ENCODE measurements around the gene MCM10. TPM values are rescaled to one million over a fixed set of nuclear protein-coding genes. Genes with fewer than 3 reads are reported as not detected.

The MCM10 gene
- total RNA-seq, 2 experiments from 2014 or later, result 0.16 to 0.50 TPM

DNA sequence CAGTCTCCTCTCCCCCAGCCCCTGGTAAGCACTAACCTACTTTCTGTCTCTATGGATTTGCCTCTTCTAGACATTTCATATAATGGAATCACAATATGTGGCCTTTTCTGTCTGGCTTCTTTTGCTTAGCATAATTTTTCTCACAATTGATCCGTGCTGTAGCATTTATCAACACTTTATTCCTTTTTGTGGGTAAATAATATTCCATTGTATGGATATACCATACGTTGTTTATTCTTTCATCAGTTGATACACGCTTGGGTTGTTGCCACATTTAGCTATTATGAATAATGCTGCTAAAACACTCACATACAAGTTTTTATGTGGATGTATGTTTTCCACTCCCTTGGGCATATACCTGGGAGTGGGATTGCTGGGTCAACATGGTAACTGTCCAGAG lies 25.8 kb downstream of the MCM10 start:
- Histone ChIP-seq H3K4me3 (ENCODE audit: low read length) (no peak overlapping the region), H3K4me1 (ENCODE audit: insufficient read depth, low read length) (no peaks in the 10 kb centered on the region), H3K36me3 (ENCODE audit: insufficient read depth, low read length) (no peaks in the 10 kb centered on the region), H3K27me3 (ENCODE audit: control insufficient read depth in 1 of 2, insufficient read depth in 2 of 2, low read length in 2 of 2) (no peaks in the 10 kb centered on the region), H3K9me3 (ENCODE audit: control insufficient read depth in 1 of 2, insufficient read depth in 1 of 2, low read length in 2 of 2) (no peaks in the 10 kb centered on the region), H3K27ac (ENCODE audit: low read depth in 1 of 2, low read length in 2 of 2) (no peak overlapping the region)
- ATAC-seq (ENCODE audit: poor library complexity) (no peak), DNase-seq (no peak)
- intact Hi-C loops (cut with DNase I, micrococcal nuclease), result no loop called here
- no peak overlapping the region for H3K27ac Mint-ChIP-seq
- no peaks in the 10 kb centered on the region for H3K27me3 Mint-ChIP-seq
- ChIA-PET CTCF (interaction anchor here (1.8 kb wide), 1 partner anchor 25 kb away, joined by 4 read pairs; the partner anchor contains the start of gene MCM10), POLR2A (no interaction called here)
- no peaks in the 10 kb centered on the region for H3K36me3 Mint-ChIP-seq (ENCODE audit: low read depth)
- TF ChIP-seq, protein P1, sequence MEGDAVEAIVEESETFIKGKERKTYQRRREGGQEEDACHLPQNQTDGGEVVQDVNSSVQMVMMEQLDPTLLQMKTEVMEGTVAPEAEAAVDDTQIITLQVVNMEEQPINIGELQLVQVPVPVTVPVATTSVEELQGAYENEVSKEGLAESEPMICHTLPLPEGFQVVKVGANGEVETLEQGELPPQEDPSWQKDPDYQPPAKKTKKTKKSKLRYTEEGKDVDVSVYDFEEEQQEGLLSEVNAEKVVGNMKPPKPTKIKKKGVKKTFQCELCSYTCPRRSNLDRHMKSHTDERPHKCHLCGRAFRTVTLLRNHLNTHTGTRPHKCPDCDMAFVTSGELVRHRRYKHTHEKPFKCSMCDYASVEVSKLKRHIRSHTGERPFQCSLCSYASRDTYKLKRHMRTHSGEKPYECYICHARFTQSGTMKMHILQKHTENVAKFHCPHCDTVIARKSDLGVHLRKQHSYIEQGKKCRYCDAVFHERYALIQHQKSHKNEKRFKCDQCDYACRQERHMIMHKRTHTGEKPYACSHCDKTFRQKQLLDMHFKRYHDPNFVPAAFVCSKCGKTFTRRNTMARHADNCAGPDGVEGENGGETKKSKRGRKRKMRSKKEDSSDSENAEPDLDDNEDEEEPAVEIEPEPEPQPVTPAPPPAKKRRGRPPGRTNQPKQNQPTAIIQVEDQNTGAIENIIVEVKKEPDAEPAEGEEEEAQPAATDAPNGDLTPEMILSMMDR (IDR thresholded peaks at IDR 0.05), result no peak
- H3K9me3 Mint-ChIP-seq, result no peaks in the 10 kb centered on the region
- no peaks in the 10 kb centered on the region for H3K4me1 Mint-ChIP-seq (ENCODE audit: low read depth)
- no peak overlapping the region for H3K4me3 Mint-ChIP-seq

DNA sequence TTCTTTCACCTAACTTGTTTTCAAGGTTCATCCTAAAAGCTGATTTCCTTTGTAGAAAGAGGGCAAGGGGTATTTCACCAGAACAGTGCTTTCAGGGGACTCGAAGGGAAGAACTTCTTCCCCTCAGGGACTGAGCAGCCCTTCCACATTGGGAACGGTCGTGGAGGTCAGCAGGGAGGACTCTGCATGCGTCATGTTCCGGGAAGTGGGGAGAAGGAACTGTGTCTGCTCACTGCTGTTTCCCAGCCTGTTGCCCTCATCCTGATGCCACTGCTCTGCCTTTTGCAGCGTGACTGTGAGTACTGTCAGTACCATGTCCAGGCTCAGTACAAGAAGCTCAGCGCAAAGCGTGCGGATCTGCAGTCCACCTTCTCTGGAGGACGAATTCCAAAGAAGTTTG lies 27.2 kb downstream of the MCM10 start:
- H3K4me3 ChIP-seq (ENCODE audit: low read length), result no peak overlapping the region
- H3K27me3 ChIP-seq (ENCODE audit: control insufficient read depth in 1 of 2, insufficient read depth in 2 of 2, low read length in 2 of 2), result no peaks in the 10 kb centered on the region
- Mint-ChIP-seq H3K4me3 (no peak overlapping the region), H3K4me1 (ENCODE audit: low read depth) (no peaks in the 10 kb centered on the region), H3K27ac (no peak overlapping the region), H3K27me3 (no peaks in the 10 kb centered on the region), H3K9me3 (no peaks in the 10 kb centered on the region), H3K36me3 (ENCODE audit: low read depth) (no peaks in the 10 kb centered on the region)
- CTCF ChIA-PET, result no interaction called here
- intact Hi-C loops (cut with DNase I, micrococcal nuclease), result no loop called here
- H3K36me3 ChIP-seq (ENCODE audit: insufficient read depth, low read length), result no peaks in the 10 kb centered on the region
- POLR2A ChIA-PET, result no interaction called here
- no peaks in the 10 kb centered on the region for H3K9me3 ChIP-seq (ENCODE audit: control insufficient read depth in 1 of 2, insufficient read depth in 1 of 2, low read length in 2 of 2)
- H3K27ac ChIP-seq (ENCODE audit: low read depth in 1 of 2, low read length in 2 of 2), result no peak overlapping the region
- no peak for DNase-seq
- H3K4me1 ChIP-seq (ENCODE audit: insufficient read depth, low read length), result no peaks in the 10 kb centered on the region
- TF ChIP-seq, protein P1 (IDR thresholded peaks at IDR 0.05), result no peak
- no peak for ATAC-seq (ENCODE audit: poor library complexity)

DNA sequence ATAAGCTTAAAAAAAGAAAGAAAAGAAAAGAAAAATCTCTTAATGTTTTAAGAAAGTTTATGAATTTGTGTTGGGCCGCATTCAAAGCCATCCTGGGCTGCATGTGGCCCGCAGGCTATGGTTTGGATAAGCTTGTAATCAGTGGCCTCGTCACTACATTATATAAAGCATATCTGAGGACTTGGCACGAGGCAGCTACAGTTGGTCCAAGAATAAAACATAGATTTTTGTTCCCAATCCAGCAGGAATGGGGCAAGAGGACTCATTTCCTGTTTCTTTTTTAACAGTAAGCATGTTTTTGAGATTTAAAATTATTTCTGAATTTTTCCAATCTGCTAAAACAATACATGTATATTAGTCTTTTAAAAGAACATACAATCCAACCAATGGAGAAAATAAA lies 28.6 kb downstream of the MCM10 start:
- H3K36me3 ChIP-seq (ENCODE audit: insufficient read depth, low read length), result no peaks in the 10 kb centered on the region
- DNase-seq (no peak), ATAC-seq (ENCODE audit: poor library complexity) (no peak)
- ChIA-PET POLR2A (no interaction called here), CTCF (no interaction called here)
- intact Hi-C loops (cut with DNase I, micrococcal nuclease), result no loop called here
- no peaks in the 10 kb centered on the region for H3K4me1 Mint-ChIP-seq (ENCODE audit: low read depth)
- no peak overlapping the region for H3K27ac ChIP-seq (ENCODE audit: low read depth in 1 of 2, low read length in 2 of 2)
- no peaks in the 10 kb centered on the region for H3K4me1 ChIP-seq (ENCODE audit: insufficient read depth, low read length)
- H3K9me3 ChIP-seq (ENCODE audit: control insufficient read depth in 1 of 2, insufficient read depth in 1 of 2, low read length in 2 of 2), result no peaks in the 10 kb centered on the region
- H3K27me3 ChIP-seq (ENCODE audit: control insufficient read depth in 1 of 2, insufficient read depth in 2 of 2, low read length in 2 of 2), result no peaks in the 10 kb centered on the region
- H3K27me3 Mint-ChIP-seq, result no peaks in the 10 kb centered on the region
- H3K27ac Mint-ChIP-seq, result no peak overlapping the region
- no peaks in the 10 kb centered on the region for H3K36me3 Mint-ChIP-seq (ENCODE audit: low read depth)
- no peaks in the 10 kb centered on the region for H3K9me3 Mint-ChIP-seq
- H3K4me3 Mint-ChIP-seq, result no peak overlapping the region
- no peak overlapping the region for H3K4me3 ChIP-seq (ENCODE audit: low read length)
- TF ChIP-seq, protein P1 (IDR thresholded peaks at IDR 0.05), result no peak
